Neuronal stem cell (in vitro differentiated cells): ENCODE data around the gene AAR2.
A peak's percentile ranks its signal among the peaks of the same experiment; 100 is the strongest.

ENCODE experiments used
- DNase-seq: peaks from one replicate; pipeline ENCODE4 v3.0.0-alpha.2; 2013; ENCODE audit warnings: low spot score
- H2AFZ ChIP-seq: one replicate; pipeline ENCODE4 v1.6.1; 2013; ENCODE audit warnings: mild to moderate bottlenecking, low read length, inconsistent platforms
- H2AK5ac ChIP-seq: 2 replicates; pipeline ENCODE4 v1.6.1; 2013; ENCODE audit warnings: low read depth, mild to moderate bottlenecking, inconsistent platforms, low read length, moderate library complexity, mixed read lengths
- H2BK120ac ChIP-seq: 2 replicates; pipeline ENCODE4 v1.6.1; 2013; ENCODE audit warnings: low read depth, mild to moderate bottlenecking, inconsistent platforms, low read length, moderate library complexity, mixed read lengths
- H2BK12ac ChIP-seq: one replicate; pipeline ENCODE4 v1.6.1; 2013; ENCODE audit warnings: low read length, inconsistent platforms
- H2BK15ac ChIP-seq: 2 replicates; pipeline ENCODE4 v1.6.1; 2013; ENCODE audit warnings: mild to moderate bottlenecking, low read length, inconsistent platforms, mixed read lengths
- H2BK5ac ChIP-seq: one replicate; pipeline ENCODE4 v1.6.1; 2013; ENCODE audit warnings: inconsistent platforms, mild to moderate bottlenecking, low read length, moderate library complexity
- H3K14ac ChIP-seq: one replicate; pipeline ENCODE4 v1.6.1; 2013; ENCODE audit warnings: low read length, inconsistent platforms
- H3K18ac ChIP-seq: 2 replicates; pipeline ENCODE4 v1.6.1; 2013; ENCODE audit warnings: low read length, inconsistent platforms
- H3K23ac ChIP-seq: 2 replicates; pipeline ENCODE4 v1.6.1; 2013; ENCODE audit warnings: low read depth, mild to moderate bottlenecking, mixed read lengths, low read length, inconsistent platforms; ENCODE audit not compliant: poor library complexity
- H3K27ac ChIP-seq: replicated peaks from 3 replicates; pipeline ENCODE4 v1.5.1; 2013; ENCODE audit warnings: low read length, inconsistent platforms
- H3K27me3 ChIP-seq, 3 experiments: 2 replicates each; pipeline ENCODE4 v1.6.1; 2013; ENCODE audit warnings: low read length in 3 of 3, mild to moderate bottlenecking in 2 of 3, inconsistent platforms in 1 of 3, low read depth in 1 of 3, mixed read lengths in 1 of 3, moderate library complexity in 1 of 3; ENCODE audit not compliant: control insufficient read depth in 3 of 3, insufficient read depth in 3 of 3
- H3K36me3 ChIP-seq, 2 donors: replicated peaks in 1 of 2; 2 replicates each; pipeline ENCODE4 v1.6.1; 2013; ENCODE audit warnings: low read length in 2 of 2; ENCODE audit not compliant: control insufficient read depth in 2 of 2, insufficient read depth in 2 of 2
- H3K4ac ChIP-seq: 2 replicates; pipeline ENCODE4 v1.6.1; 2013; ENCODE audit warnings: inconsistent platforms, mild to moderate bottlenecking, low read length, moderate library complexity
- H3K4me1 ChIP-seq, 2 donors: 1 replicate in 1 of 2; 2 replicates in 1 of 2; pipeline ENCODE4 v1.6.1; 2013; ENCODE audit warnings: low read length in 2 of 2, low read depth in 1 of 2; ENCODE audit not compliant: control insufficient read depth in 2 of 2, insufficient read depth in 1 of 2
- H3K4me2 ChIP-seq: one replicate; pipeline ENCODE4 v1.6.1; 2013; ENCODE audit warnings: mild to moderate bottlenecking, low read length, inconsistent platforms; ENCODE audit not compliant: insufficient read depth, poor library complexity, severe bottlenecking
- H3K4me3 ChIP-seq, 2 donors: 2 replicates each; pipeline ENCODE4 v1.5.1; 2013; ENCODE audit warnings: low read length in 2 of 2, mild to moderate bottlenecking in 2 of 2, inconsistent platforms in 1 of 2, moderate library complexity in 1 of 2
- H3K79me1 ChIP-seq: one replicate; pipeline ENCODE4 v1.6.1; 2013; ENCODE audit warnings: low read depth, mild to moderate bottlenecking, inconsistent platforms, low read length, moderate library complexity
- H3K9ac ChIP-seq: one replicate; pipeline ENCODE4 v1.6.1; 2013; ENCODE audit warnings: mild to moderate bottlenecking, low read depth, low read length, inconsistent platforms; ENCODE audit not compliant: poor library complexity
- H3K9me3 ChIP-seq, 2 donors: replicated peaks in 1 of 2; 2 replicates each; pipeline versions ENCODE3 to v1.6.1; 2013; ENCODE audit warnings: low read length in 2 of 2, mild to moderate bottlenecking in 2 of 2, inconsistent platforms in 1 of 2, low read depth in 1 of 2, mixed read lengths in 1 of 2, moderate library complexity in 1 of 2; ENCODE audit not compliant: control insufficient read depth in 2 of 2, insufficient read depth in 1 of 2
- H4K8ac ChIP-seq: one replicate; pipeline ENCODE4 v1.6.1; 2013; ENCODE audit warnings: low read depth, mild to moderate bottlenecking, inconsistent platforms, low read length, moderate library complexity
- H4K91ac ChIP-seq: one replicate; pipeline ENCODE4 v1.6.1; 2013; ENCODE audit warnings: low read length, low read depth, mild to moderate bottlenecking, inconsistent platforms; ENCODE audit not compliant: poor library complexity
- WGBS, 2 donors: extraction: QIAGEN DNeasy Blood & Tissue Kit; methylation state at CpG; one replicate each; pipeline ENCODE4 v1.1.7; 2013; ENCODE audit warnings: missing lambda C conversion rate in 2 of 2, mixed read lengths in 1 of 2; ENCODE audit not compliant: insufficient read length in 2 of 2, insufficient replicate concordance in 1 of 2; ENCODE audit errors: extremely low coverage in 2 of 2; 5-methylcytosine and 5-hydroxymethylcytosine counted together

The AAR2 gene

GRCh38 chr20:36230019-36230418, 6.3 kb upstream of the AAR2 start:
- Histone ChIP-seq H2AK5ac (no peak overlapping the region), H3K27me3 (no peaks in the 10 kb centered on the region), H3K18ac (no peak overlapping the region), H2BK12ac (no peak overlapping the region), H3K9ac (no peak overlapping the region), H3K4ac (no peak overlapping the region), H3K9me3 (no peaks in the 10 kb centered on the region), H2BK5ac (no peak overlapping the region), H3K14ac (no peak overlapping the region), H3K23ac (no peak overlapping the region), H3K27ac (no peak overlapping the region), H4K8ac (no peak overlapping the region), H2BK120ac (no peak overlapping the region), H3K4me1 (no peaks in the 10 kb centered on the region), H4K91ac (no peak overlapping the region), H2BK15ac (no peak overlapping the region), H2AFZ (no peak overlapping the region), H3K36me3 (peaks cover 0 to 63% of the 10 kb centered on the region in 2 donors), H3K79me1 (no peaks in the 10 kb centered on the region), H3K4me2 (no peak overlapping the region), H3K4me3 (no peak overlapping the region)
- no CpG with 5 or more reads among the region's 3 CpGs for WGBS, 2 donors
- DNase-seq = no peak

GRCh38 chr20:36231331-36231730, 4.9 kb upstream of the AAR2 start:
- Histone ChIP-seq H3K4ac (no peak overlapping the region), H2AK5ac (no peak overlapping the region), H3K9ac (no peak overlapping the region), H3K27ac (no peak overlapping the region), H2AFZ (no peak overlapping the region), H3K27me3 (no peaks in the 10 kb centered on the region), H3K4me3 (no peak overlapping the region), H2BK15ac (no peak overlapping the region), H3K23ac (no peak overlapping the region), H2BK12ac (no peak overlapping the region), H3K14ac (no peak overlapping the region), H4K8ac (no peak overlapping the region), H4K91ac (no peak overlapping the region), H3K18ac (no peak overlapping the region), H3K4me1 (peaks cover 0 to 4% of the 10 kb centered on the region in 2 donors), H2BK5ac (no peak overlapping the region), H3K79me1 (no peaks in the 10 kb centered on the region), H3K4me2 (no peak overlapping the region), H3K9me3 (no peaks in the 10 kb centered on the region), H2BK120ac (no peak overlapping the region), H3K36me3 (peaks cover 0 to 50% of the 10 kb centered on the region in 2 donors)
- WGBS, 2 donors = no CpG with 5 or more reads among the region's 7 CpGs
- no peak for DNase-seq

- Histone ChIP-seq H3K4me3 (no peak overlapping the region), H4K91ac (no peak overlapping the region), H3K79me1 (no peaks in the 10 kb centered on the region), H3K4me2 (no peak overlapping the region), H2BK5ac (no peak overlapping the region), H3K27me3 (no peaks in the 10 kb centered on the region), H2BK12ac (no peak overlapping the region), H3K23ac (no peak overlapping the region), H3K9me3 (no peaks in the 10 kb centered on the region), H2BK120ac (no peak overlapping the region), H4K8ac (no peak overlapping the region), H3K18ac (no peak overlapping the region), H3K9ac (no peak overlapping the region), H3K36me3 (peaks cover 2 to 27% of the 10 kb centered on the region in 2 donors), H3K4ac (no peak overlapping the region), H2BK15ac (no peak overlapping the region), H2AK5ac (no peak overlapping the region), H2AFZ (no peak overlapping the region), H3K27ac (no peak overlapping the region), H3K4me1 (peaks cover 4 to 9% of the 10 kb centered on the region in 2 donors), H3K14ac (no peak overlapping the region)
- DNase-seq = no peak
- WGBS, 2 donors = no CpG with 5 or more reads among the region's 4 CpGs
Observed at GRCh38 chr20:36234771-36235320, 1.4 kb upstream of the AAR2 start.

- Histone ChIP-seq H2AK5ac (no peak overlapping the region), H3K27ac (peak overlapping the region; percentile 28), H4K91ac (no peak overlapping the region), H3K14ac (no peak overlapping the region), H3K9ac (no peak overlapping the region), H3K4ac (no peak overlapping the region), H2BK5ac (no peak overlapping the region), H2BK120ac (no peak overlapping the region), H2BK12ac (no peak overlapping the region), H3K4me3 (peak overlapping the region; percentile 82 to 93), H3K23ac (no peak overlapping the region), H3K36me3 (peaks cover 12 to 30% of the 10 kb centered on the region in 2 donors), H3K4me1 (peaks cover 4 to 9% of the 10 kb centered on the region in 2 donors), H4K8ac (no peak overlapping the region), H3K9me3 (no peaks in the 10 kb centered on the region), H3K79me1 (no peaks in the 10 kb centered on the region), H3K18ac (no peak overlapping the region), H3K27me3 (no peaks in the 10 kb centered on the region), H2BK15ac (no peak overlapping the region), H3K4me2 (peak overlapping the region; percentile 70), H2AFZ (peak overlapping the region; percentile 99)
- WGBS, 2 donors = no CpG with 5 or more reads among the region's 6 CpGs
- no peak for DNase-seq
Observed at GRCh38 chr20:36236786-36237121, 476 bp downstream of the AAR2 start.
